Measurements from ENCODE around the gene SLITRK5.

GRCh38 chr13:87666831-87667230 lies 4.3 kb upstream of the SLITRK5 start:
- TF ChIP-seq, protein P1, sequence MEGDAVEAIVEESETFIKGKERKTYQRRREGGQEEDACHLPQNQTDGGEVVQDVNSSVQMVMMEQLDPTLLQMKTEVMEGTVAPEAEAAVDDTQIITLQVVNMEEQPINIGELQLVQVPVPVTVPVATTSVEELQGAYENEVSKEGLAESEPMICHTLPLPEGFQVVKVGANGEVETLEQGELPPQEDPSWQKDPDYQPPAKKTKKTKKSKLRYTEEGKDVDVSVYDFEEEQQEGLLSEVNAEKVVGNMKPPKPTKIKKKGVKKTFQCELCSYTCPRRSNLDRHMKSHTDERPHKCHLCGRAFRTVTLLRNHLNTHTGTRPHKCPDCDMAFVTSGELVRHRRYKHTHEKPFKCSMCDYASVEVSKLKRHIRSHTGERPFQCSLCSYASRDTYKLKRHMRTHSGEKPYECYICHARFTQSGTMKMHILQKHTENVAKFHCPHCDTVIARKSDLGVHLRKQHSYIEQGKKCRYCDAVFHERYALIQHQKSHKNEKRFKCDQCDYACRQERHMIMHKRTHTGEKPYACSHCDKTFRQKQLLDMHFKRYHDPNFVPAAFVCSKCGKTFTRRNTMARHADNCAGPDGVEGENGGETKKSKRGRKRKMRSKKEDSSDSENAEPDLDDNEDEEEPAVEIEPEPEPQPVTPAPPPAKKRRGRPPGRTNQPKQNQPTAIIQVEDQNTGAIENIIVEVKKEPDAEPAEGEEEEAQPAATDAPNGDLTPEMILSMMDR (conservative IDR thresholded peaks at IDR 0.05), result no peak
- no peak for TF ChIP-seq ZFX (IDR thresholded peaks at IDR 0.05)
